Fibroblast of upper back skin (primary cell): ENCODE results near the gene LSM4.
"Not testable (repeated sequence)": the region's sequence is repeated elsewhere in the genome, so short reads cannot be mapped to it uniquely, and the experiment has no call there.

Experiments used
- DNase-seq: peaks from one replicate; pipeline ENCODE4 v3.0.0-alpha.2; 2013

The LSM4 gene

DNA sequence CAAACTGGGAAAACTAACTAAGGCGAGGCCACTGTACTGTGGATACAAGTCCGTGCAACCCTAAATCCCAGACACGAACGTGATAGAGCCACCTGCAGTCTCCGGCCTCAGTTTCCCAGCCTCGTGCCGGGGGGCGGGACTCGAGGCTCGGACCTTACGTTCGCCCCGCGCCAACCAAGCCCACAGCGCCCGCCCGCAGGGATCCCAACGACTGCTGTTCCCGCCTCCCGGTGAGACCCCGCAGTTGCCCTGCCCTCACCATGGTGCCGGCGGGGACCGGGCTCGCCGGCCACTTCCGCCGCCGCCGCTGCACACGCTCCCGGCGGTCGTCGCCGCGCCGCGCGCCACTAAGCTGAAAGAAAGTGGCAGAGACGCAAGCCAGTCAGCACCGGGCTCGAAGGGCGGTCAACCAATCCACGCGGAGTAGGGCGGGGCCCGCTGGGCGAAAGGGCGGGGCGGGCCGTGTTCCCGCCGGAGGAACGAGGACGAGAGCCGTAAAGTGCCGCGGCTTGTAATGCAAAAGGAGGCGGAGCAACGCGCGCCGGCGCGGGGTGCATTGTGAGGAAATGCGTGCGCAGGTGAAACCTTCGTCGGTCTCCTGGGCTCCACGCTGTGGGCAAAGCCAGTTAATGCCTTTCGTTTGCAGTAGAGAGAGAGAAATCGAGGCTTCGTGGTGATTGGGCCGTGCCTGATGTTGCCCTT, at the start of gene LSM4:
TSS of gene LSM4 (minus strand) at position 318 of the 702 bp plus-strand sequence. CDS start at position 262, 56 bp downstream.
- peak; percentile 96 for DNase-seq

DNA sequence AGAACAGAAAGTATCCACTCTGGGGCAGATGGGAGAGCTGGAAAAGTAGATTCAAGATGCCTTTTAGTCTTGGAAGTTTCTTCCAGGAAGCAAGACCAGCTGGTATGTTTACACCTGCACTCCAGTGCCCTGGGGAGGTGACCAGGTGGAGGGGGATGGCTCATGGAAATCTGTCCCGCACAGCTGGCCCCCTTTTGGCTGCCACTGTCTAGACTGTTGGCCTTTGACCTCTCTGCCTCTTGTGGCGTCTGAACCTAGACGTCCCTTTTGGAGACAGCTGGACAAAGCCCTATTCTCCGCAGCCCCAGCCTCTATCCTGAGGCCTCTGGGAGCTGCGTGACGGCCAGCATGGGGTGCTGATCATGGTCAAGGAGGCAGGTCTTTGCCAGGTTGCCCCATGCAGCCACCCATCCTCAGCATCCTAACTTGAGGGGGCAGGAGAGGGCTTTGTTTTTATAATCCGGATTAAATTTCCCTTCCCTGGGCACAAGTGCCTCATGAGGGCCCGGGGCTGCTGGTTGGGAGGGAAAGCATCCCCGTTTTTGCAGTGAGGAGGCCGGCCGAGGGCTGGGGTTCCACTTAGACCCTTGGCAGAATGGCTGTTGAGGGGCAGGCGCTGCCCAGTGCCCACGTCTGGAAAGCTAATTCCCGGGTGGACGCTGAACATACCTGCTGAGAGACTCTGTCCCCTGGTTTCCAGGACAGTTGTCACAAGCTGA, 45.8 kb upstream of the LSM4 start:
- DNase-seq = no peak

DNA sequence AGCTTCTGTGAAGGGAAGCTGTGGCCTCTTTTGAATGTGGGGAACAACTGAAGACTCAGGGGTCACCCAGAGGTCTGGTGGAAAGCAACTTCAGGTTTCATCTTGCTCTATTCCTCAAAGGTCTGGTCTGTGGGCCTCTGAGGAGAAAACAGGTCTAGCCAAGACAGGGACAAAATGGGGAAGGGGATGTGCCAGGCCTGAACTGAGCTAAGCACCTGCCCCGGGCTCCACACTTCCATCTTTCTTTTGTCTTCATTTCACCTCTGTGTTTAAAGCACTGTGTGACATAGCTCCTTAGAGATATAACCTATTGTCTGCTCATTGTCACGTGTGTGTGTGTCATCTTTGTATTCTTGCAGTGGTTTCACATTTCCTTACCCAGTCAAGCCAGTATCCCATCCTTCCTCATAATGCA, 43.2 kb upstream of the LSM4 start:
- DNase-seq = no peak

DNA sequence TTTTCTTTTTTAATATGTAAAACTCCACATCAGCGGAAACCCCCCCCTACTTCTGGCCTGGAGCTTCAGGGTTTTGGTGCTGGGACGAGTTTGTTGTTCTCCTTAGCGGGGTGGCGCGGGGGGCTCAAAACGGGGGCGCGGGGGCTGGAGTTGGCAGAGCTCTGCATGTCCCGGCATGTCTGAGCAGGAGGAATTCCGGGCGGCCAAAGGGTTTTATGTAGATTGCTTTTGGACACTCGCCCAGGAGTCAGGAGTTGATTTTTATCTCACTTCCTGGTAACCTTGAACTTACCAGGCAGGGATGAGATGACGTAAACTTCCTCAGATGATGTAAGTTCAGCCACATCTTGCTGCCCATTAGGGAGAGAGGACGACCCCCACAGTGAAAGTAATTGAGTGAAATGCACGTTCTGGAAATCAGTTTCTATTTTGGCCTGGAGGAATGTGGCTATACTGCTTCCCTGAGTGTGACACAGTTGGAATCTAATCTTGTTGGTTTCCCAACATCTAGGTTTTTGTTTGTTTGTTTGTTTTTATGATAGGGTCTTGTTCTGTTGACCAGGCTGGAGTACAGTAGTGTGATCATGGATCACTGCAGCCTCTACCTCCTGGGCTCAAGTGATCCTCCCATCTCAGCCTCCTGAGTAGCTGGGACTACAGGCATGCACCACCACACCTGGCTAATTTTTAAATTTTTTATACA, 42.1 kb upstream of the LSM4 start:
- peak; percentile 100 for DNase-seq

DNA sequence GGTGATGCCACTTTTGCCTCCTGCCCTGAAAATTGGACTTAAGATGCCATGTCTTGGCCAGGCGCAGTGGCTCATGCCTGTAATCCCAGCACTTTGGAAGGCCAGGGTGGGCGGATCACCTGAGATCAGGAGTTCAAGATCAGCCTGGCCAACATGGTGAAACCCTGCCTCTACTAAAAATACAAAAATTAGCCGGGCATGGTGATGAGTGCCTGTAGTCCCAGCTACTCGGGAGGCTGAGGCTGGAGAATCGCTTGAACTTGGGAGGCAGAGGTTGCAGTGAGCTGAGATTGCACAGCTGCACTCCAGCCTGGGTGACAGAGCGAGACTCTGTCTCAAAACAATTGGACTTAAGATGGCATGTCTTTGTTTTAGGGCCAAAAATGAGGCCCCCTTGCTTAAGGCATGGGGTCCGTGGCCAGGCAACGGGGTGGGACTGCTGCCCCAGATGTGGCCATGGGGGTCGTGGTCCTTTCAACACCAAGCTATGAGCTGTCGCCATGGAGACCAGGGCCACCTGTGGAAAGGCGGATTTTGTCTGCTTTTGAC, 41.5 kb upstream of the LSM4 start:
- not testable (repeated sequence) for DNase-seq

DNA sequence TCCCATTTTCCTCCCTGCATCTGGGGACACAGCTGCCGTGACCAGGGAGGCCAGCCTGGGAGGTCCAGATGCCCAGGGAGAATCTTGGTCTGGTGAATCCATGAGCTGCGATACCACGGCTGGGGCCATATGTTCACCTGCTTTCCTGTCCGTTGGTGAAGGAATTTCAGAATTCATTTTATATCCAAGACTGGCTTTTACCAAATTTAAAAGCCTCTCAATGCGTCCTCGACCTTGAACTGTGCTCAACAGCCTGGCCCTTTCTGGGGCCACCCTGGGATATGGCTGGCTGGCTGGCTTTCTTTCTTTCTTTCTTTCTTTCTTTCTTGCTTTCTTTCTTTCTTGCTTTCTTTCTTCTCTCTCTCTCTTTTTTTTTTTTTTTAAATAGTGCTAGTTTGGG, 40.9 kb upstream of the LSM4 start:
- DNase-seq = no peak

DNA sequence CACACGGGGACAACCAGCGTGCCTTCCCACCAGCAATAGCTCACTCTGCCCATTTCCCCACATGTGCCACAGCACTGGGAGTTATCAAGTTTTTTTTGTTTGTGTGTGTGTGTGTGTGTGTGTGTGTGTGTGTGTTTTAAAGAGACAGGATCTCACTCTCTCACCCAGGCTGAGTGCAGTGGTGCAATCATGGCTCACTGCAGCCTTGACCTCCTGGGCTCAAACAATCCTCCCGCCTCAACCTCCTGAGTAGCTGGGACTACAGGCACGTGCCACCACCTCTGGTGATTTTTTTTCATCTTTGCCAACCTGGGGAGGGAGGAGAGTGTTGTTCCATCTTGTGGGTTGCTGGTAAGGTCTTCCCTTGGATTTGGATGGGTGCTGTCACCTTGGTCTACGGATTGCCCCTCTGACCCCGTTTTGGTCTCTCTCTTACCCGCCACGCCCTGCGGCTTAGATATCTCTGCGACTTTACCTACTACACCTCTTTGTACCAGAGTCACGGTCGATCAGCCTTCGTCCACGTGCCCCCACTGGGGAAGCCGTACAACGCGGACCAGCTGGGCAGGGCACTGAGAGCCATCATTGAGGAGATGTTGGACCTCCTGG, 40.2 kb upstream of the LSM4 start:
- DNase-seq = no peak

DNA sequence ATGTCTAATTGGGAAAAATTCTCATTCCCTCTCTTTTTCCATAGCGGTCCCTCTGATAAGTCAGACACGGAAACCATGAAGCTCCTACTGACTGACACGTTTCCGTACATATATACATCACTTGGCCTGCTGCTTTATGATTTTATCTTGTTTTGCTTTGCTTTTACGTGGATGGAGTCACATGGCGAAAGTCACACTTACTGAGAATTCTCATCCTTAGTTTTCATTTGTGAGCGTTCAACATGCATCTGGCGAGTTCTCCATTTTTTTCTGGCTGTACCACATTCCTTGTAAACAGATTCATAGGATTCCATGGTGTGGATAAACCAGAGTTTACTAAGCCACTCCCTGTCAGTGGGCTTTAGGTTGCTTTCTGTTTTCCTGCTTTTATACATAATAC, 38.8 kb upstream of the LSM4 start:
- DNase-seq = no peak

DNA sequence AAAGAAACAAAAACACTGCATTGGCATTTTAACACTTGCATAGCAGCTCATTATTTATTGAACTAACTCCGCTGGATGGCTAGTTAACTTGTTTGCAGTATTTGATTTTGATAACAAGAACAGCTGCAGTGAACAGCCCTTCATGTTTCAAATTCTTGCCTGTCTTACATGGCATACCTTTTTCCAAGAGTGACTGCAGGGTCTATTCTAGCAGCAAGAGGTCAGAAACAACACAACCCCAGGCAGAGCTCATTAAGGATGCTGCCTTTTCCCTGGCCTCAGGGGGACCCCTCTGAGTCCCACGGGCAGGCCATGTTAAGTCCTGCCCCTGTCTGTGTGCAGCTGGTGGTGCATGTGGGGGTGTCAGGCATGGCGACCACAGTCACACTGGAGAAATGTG, 34.2 kb upstream of the LSM4 start:
- DNase-seq = no peak

DNA sequence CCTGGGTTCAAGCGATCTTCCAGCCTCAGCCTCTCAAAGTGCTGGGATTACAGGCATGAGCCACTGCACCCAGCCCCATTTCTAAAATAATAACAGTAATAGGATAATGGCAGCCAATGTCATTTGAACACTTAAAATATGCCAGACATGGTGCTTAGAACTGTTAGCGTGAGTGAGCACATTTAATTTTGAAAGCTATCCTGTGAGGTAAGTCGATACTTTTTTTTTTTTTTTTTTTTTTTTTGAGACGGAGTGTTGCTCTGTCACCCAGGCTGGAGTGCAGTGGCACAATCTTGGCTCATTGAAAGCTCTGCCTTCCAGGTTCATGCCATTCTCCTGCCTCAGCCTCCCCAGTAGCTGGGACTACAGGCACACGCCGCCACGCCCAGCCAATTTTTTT, 31.9 kb upstream of the LSM4 start:
- DNase-seq = not testable (repeated sequence)

DNA sequence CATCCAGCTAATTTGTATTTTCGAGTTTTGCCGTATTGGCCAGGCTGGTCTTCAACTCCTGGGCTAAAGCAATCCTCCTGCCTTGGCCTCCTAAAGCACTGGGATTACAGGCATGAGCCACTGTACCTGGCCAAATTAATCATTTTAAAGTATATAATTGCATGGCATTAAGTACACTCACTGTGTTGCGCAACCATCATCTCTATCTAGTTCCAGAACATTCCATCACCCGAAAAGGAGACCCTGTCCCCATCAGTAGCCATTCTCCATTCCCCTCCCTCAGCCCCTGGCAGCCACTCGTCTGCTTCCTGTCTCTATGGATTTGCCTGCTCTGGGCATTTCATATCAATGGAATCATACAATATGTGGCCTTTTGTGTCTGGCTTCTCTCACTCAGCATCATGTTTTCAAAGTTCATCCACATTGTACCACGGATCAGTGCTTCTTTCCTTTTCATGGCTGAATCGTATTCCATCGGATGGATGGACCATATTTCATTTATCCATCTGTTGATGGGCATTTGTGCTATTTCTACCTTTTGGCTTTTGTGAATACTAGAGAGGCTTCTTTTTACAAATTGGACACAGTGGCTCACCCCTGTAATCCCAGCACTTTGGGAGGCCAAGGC, 30.6 kb upstream of the LSM4 start:
- no peak for DNase-seq

DNA sequence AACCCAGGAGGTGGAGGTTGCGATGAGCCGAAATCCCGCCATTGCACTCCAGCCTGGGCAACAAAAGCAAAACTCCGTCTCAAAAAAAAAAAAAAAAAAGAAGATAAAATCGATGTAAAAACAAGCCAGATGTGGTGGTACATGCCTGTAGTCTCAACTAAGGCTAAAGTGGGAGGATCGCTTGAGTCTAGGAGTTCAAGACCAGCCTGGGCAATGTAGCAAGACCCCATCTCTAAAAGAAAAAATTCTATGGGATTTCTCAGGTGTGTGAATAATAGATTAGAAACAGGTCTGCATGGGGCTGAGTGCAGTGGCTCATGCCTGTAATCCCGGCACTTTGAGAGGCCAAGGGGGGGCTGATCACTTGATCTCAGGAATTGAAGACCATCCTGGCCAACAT, 28.7 kb upstream of the LSM4 start:
- no peak for DNase-seq

DNA sequence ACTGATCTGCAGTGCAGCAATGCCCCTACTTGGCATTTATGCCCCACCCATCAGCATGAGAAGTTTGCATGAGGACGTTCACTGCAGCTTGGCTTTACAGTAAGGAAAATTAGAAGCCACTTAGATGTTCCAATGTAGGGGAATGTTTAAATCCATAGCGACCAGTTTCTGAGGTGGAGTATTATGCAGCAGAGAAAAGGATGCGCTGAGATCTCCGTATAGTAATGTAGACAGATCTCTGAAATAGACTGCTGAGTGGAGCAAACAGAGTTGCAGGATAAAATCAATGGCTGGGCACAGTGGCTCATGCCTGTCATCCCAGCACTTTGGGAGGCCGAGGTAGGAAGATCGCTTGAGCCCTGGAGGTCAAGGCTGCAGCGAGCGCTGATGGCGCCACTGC, 27.6 kb upstream of the LSM4 start:
- no peak for DNase-seq

DNA sequence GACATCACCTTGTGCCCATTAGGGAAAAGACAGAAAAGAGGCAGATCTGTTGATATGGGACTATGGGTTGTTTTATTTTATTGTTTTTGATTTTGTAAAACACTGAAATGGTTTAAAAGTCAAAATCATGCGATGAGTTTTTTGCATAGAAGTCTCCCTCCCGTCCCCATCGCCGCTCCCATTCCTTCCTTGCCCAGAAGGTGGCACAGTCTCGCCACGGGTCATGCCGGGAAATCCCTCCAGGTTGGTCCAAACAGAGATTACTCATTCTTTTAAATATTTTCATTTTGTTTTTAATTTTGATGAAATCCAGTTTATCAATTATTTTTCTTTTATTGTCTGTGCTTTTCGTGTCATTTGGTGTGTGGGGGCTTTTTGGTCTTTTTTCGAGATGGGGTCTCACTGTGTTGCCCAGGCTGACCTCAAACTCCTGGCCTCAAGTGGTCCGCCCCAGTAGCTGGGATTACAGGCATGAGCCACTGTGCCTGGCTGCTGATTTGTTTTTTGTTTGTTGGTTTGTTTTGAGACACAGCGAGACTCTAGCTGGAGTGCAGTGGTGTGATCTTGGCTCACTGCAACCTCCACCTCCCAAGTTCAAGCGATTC, 26.8 kb upstream of the LSM4 start:
- peak; percentile 51 for DNase-seq

DNA sequence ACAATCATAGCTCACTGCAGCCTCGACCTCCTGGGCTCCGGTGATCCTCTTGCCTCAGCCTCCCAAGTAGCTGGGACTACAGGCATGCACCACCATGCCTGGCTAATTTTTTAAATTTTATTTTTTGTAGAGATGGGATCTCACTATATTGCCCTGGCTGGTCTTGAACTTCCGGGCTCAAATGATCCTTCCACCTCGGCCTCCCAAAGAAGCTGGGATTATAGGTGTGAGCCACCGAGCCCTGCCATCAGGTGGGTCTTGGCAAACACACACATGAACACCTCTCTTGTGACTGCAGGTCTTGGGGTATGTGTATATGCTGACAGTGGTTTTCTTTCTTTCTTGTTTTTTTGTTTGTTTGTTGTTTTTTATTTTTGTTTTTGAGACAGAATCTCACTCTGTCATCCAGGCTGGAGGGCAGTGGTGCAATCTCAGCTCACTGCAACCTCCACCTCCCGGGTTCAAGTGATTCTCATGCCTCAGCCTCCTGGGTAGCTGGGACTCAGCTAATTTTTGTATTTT, 26.0 kb upstream of the LSM4 start:
- not testable (repeated sequence) for DNase-seq

DNA sequence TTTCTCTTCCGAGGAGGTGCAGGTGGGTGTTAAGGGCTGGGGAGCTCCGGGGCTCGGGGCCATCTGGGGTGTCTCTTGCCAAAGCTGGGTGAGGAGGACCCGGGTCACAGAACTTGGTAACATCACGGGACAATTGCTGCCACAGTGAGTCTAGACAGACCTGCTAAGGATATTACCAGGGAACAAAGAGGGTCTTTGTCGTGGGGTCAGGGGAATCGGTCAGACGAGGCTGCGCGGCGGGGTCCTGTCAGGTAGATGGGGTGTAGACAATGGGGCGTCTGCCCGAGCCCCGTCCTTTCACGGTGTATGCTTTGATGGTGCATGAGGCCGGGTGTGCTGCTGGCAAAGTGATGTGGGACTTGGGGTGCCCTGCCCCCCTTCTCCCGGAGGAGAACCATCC, 25.3 kb upstream of the LSM4 start:
- DNase-seq = no peak

DNA sequence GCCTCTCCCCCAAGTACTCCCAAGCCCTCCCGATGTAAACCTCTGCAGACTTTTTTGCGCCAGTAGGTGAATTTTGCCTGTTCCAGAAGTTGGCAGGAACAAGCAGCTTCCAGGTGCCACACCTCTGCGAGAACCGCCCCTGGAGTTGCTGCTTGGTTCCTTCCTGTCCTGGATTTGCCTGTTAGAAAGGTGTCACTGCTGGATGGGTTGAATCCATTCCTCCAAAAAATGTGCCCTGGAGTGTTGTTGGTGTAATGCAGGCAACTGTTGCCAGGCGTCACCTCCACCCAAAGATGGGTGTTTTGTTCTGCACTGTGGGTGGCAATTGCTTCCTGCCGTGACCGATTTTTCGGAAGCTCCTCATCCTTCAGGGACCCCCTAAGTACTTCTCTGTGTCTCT, 23.2 kb upstream of the LSM4 start:
- DNase-seq = no peak

DNA sequence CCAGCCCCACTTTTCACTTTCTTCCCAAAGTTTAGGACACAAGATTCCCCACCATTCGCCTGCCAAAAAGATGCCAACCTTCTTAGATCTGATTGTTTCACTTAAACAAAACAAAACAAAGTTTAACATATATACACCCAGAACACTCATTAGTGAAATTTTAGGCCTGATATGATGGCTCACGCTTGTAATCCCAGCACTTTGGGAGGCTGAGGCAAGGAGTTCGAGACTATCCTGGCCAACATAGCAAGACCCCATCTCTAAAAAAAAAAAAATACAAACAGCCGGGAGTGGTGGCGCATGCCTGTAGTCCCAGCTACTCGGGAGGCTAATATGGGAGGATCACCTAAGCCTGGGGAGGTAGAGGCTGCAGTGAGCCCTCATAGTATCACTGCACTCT, 22.4 kb upstream of the LSM4 start:
- no peak for DNase-seq

DNA sequence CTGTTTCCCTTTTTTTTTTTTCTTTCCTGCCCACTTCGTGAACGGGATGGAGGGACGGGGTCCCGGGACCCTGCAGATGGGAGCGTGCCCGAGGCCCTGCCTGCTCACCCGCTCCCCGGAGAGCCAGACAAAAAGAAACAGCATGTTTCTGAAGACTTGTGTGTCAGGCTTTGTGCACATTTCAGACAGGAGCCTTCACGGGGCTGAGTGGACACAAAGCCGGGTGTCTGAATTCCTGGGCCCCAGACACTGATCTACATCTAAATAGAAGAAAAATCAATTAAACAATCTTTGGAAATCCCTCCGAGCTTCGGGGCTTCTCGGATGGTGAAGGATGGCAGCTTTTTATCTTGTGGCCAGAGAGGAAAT, 21.7 kb upstream of the LSM4 start:
- DNase-seq = no peak

DNA sequence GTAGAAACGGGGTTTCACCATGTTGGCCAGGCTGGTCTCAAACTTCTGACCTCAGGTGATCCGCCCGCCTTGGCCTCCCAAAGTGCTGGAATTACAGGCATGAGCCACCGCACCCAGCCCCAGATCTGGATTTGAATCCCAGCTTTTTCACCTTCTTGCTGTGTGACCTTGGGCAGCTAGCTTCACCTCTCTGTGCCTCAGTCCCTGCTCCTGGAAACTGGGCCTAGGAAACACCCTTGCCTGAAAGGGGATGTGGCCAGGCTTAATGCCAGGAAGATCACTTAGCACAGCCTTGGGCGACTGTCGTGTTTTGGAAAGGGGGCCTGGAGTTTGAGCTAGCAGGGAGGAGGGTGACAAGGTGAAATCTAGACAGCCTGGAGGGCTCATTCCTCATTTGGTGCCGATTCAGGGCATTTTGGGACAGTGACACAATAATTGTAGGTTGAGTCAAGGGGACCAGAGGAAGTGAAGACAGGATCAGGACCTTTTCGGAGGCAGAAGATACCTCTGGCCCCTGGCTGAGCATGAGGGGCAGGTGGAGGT, 19.3 kb upstream of the LSM4 start:
- DNase-seq = no peak

DNA sequence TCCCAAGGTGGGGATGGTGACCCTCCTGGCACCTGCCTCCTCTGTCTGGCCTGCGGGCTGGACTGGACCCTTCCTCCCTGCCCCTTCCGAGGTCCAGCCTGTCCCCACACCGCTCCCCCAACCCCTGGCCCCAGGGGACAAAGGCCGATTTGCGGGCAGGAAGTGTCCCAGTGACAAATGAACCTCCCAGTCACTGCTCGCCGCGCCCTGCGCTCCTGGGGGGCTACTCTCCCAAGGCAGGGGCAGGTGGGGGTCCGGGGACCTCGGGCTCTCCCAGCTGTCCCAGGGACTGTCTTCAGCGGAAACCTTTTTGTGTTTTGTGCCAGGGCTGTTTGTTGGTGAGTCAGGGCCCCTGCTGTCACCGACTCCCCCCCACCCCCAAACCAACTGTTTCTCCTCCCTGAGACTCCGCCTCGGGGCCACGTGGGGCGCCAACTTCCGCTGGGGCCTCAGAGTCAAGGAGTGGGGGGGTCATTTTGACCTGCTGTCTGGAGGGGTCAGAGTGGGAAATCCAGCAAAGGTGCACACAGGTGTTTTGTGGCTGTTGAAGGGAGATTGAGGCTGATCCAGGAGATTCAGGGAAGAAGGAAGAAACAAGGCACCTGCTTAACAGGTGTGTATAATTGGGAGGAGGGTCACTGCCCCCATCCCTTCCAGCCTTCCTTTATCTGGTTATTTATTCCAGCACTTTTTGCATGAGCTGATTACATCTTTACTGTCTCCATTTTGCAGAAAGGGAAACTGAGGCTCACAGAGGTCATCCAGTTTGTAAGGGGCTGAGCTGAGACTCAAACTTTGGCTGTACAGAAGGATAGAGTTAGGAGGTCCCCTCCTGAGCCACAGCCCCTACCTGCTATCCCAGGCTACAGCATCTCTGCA, 18.4 kb upstream of the LSM4 start:
- peak; percentile 34 for DNase-seq
